Activated CD8-positive, alpha-beta T cell treated with anti-CD3 and anti-CD28 coated beads for 36 hours (primary cell): ENCODE measurements around the gene IFT88. TPM values are rescaled to one million over a fixed set of nuclear protein-coding genes. Genes with fewer than 3 reads are reported as not detected.
A peak's percentile ranks its signal among the peaks of the same experiment; 100 is the strongest.

Source experiments
- ATAC-seq: fragments of 200-7000 bp; cut with Tn5 transposase; one replicate; pipeline ENCODE4 v1.10.0; 2021; ENCODE audit warnings: mild to moderate bottlenecking, moderate library complexity
- CTCF ChIA-PET: fragments of 350-600 bp; sonication (Branson Sonifier 250); formaldehyde crosslinking; loops from one replicate; lab custom pipeline; 2021; ENCODE audit warnings: antibody characterized with exemption; lab: Charles Lee
- POLR2A ChIA-PET: fragments of 350-600 bp; sonication (Branson Sonifier 250); formaldehyde crosslinking; loops from one replicate; lab custom pipeline; 2021; ENCODE audit warnings: antibody characterized with exemption; lab: Charles Lee
- DNase-seq: peaks from one replicate; pipeline ENCODE4 v3.0.0-alpha.2; 2020
- H3K27ac Mint-ChIP-seq: one replicate; pipeline ENCODE4 v1.8.0; 2021; ENCODE audit warnings: mild to moderate bottlenecking, mixed read lengths
- H3K27me3 Mint-ChIP-seq: one replicate; pipeline ENCODE4 v1.8.0; 2021; ENCODE audit warnings: mixed read lengths
- H3K36me3 Mint-ChIP-seq: one replicate; pipeline ENCODE4 v1.8.0; 2021; ENCODE audit warnings: low read depth, mixed read lengths
- H3K4me1 Mint-ChIP-seq: one replicate; pipeline ENCODE4 v1.8.0; 2021; ENCODE audit warnings: low read depth, mixed read lengths
- H3K4me3 Mint-ChIP-seq: one replicate; pipeline ENCODE4 v1.8.0; 2021; ENCODE audit warnings: mild to moderate bottlenecking, moderate library complexity, mixed read lengths
- H3K9me3 Mint-ChIP-seq: one replicate; pipeline ENCODE4 v1.8.0; 2021; ENCODE audit warnings: mixed read lengths
- CTCF ChIP-seq: fragments of 200-600 bp; IDR thresholded peaks from one replicate; pipeline ENCODE4 v1.8.0; 2022; ENCODE audit warnings: antibody characterized with exemption, mild to moderate bottlenecking
- intact Hi-C: fragments of 100-400 bp; cut with micrococcal nuclease; formaldehyde crosslinking; loops from one replicate; pipeline ENCODE4 v1.10.0; 2022
- total RNA-seq, 2 experiments: library from RNA; stranded (reverse); gene quantifications; one replicate each; pipeline ENCODE4 v1.2.3, GENCODE V29; 2021

The IFT88 gene
- 1 to 10 TPM; 2.2 to 2.5 TPM for total RNA-seq

GRCh38 chr13:20566898-20567874, at the start of gene IFT88:
IFT88 (plus strand) TSS chr13:20567157; CDS start chr13:20574386, 7,229 bp downstream.
- intact Hi-C loops = no loop called here
- POLR2A ChIA-PET = interaction anchor here (1.5 kb wide), 1 partner anchor 41 kb away, joined by 3 read pairs; no protein-coding TSS in a partner anchor
- CTCF ChIA-PET = interaction anchor here (0.7 to 1.7 kb wide), 4 partner anchors 44 to 370 kb away, joined by 3 to 6 read pairs (median 3); no protein-coding TSS in a partner anchor
- DNase-seq = peak; percentile 77
- Mint-ChIP-seq H3K27ac (peak within 1 kb of the TSS; percentile 85), H3K4me1 (peaks cover 15% of the 10 kb centered on the region), H3K9me3 (peaks cover 10% of the 10 kb centered on the region), H3K27me3 (no peaks in the 10 kb centered on the region), H3K36me3 (peaks cover 7% of the 10 kb centered on the region), H3K4me3 (peak within 1 kb of the TSS; percentile 76)
- TF ChIP-seq CTCF = no peak
- peak; percentile 82 for ATAC-seq

GRCh38 chr13:20518660-20519100, 48.3 kb upstream of the IFT88 start:
- Mint-ChIP-seq H3K9me3 (no peaks in the 10 kb centered on the region), H3K36me3 (no peaks in the 10 kb centered on the region), H3K27me3 (no peaks in the 10 kb centered on the region), H3K4me3 (no peak overlapping the region), H3K4me1 (peaks cover 7% of the 10 kb centered on the region), H3K27ac (no peak overlapping the region)
- no peak for ATAC-seq
- POLR2A ChIA-PET = no interaction called here
- CTCF ChIA-PET = no interaction called here
- DNase-seq = no peak
- intact Hi-C loops = no loop called here
- no peak for TF ChIP-seq CTCF

- Mint-ChIP-seq H3K4me1 (peaks cover 14% of the 10 kb centered on the region), H3K27me3 (no peaks in the 10 kb centered on the region), H3K4me3 (no peak overlapping the region), H3K36me3 (no peaks in the 10 kb centered on the region), H3K9me3 (no peaks in the 10 kb centered on the region), H3K27ac (no peak overlapping the region)
- no peak for TF ChIP-seq CTCF
- CTCF ChIA-PET = no interaction called here
- POLR2A ChIA-PET = no interaction called here
- DNase-seq (no peak), ATAC-seq (no peak)
- intact Hi-C loops = no loop called here
Measured at GRCh38 chr13:20519875-20520274, 47.1 kb upstream of the IFT88 start.

GRCh38 chr13:20521364-20522115, 45.4 kb upstream of the IFT88 start:
- Mint-ChIP-seq H3K9me3 (no peaks in the 10 kb centered on the region), H3K4me3 (no peak overlapping the region), H3K27me3 (no peaks in the 10 kb centered on the region), H3K27ac (no peak overlapping the region), H3K36me3 (no peaks in the 10 kb centered on the region), H3K4me1 (peaks cover 19% of the 10 kb centered on the region)
- DNase-seq = no peak
- TF ChIP-seq CTCF = no peak
- ChIA-PET POLR2A (interaction anchor here (0.6 kb wide), 1 partner anchor 45 kb away, joined by 3 read pairs; no protein-coding TSS in a partner anchor), CTCF (interaction anchor here (1.0 to 2.7 kb wide), 2 partner anchors 12 to 63 kb away, joined by 3 to 6 read pairs; no protein-coding TSS in a partner anchor)
- no peak for ATAC-seq
- intact Hi-C loops = no loop called here
